Effector memory CD8-positive, alpha-beta T cell (primary cell): Measurements from ENCODE around the gene ARVCF.
A peak's percentile ranks its signal among the peaks of the same experiment; 100 is the strongest.

ENCODE experiments used
- ATAC-seq: fragments of 150-1000 bp; cut with Tn5 transposase; replicated peaks from 2 replicates; pipeline ENCODE4 v1.10.0; 2021; ENCODE audit warnings: mild to moderate bottlenecking, moderate library complexity
- DNase-seq, 3 experiments: peaks; one replicate each; pipeline ENCODE4 v3.0.0; 2021
- H3K27ac Mint-ChIP-seq, 2 donors: one replicate each; pipeline ENCODE4 v1.8.0; 2022; ENCODE audit warnings: mild to moderate bottlenecking in 2 of 2, mixed read lengths in 2 of 2, moderate library complexity in 2 of 2
- H3K27me3 Mint-ChIP-seq, 2 donors: one replicate each; pipeline ENCODE4 v1.8.0; 2022; ENCODE audit warnings: mixed read lengths in 2 of 2
- H3K36me3 Mint-ChIP-seq: one replicate; pipeline ENCODE4 v1.8.0; 2022; ENCODE audit warnings: mild to moderate bottlenecking, moderate library complexity, mixed read lengths; ENCODE audit not compliant: insufficient read depth
- H3K4me1 Mint-ChIP-seq, 2 donors: one replicate each; pipeline ENCODE4 v1.8.0; 2022; ENCODE audit warnings: low read depth in 2 of 2, mixed read lengths in 2 of 2
- H3K4me3 Mint-ChIP-seq, 2 donors: one replicate each; pipeline ENCODE4 v1.8.0; 2022; ENCODE audit warnings: mild to moderate bottlenecking in 2 of 2, mixed read lengths in 2 of 2, moderate library complexity in 2 of 2
- H3K9me3 Mint-ChIP-seq, 2 donors: one replicate each; pipeline ENCODE4 v1.8.0; 2022; ENCODE audit warnings: mixed read lengths in 2 of 2

Gene ARVCF

GRCh38 chr22:20031732-20032406, 15.2 kb upstream of the ARVCF start:
- ATAC-seq, result peak; percentile 98
- peaks cover 38 to 44% of the 10 kb centered on the region in 2 donors for H3K4me1 Mint-ChIP-seq
- H3K4me3 Mint-ChIP-seq, result peak overlapping the region; percentile 27 to 44
- peak overlapping the region; percentile 38 to 82 for H3K27ac Mint-ChIP-seq
- DNase-seq, result peak; percentile 33 to 42 (median 36)
- H3K9me3 Mint-ChIP-seq, result no peaks in the 10 kb centered on the region
- peaks cover 5% of the 10 kb centered on the region for H3K36me3 Mint-ChIP-seq
- H3K27me3 Mint-ChIP-seq, result no peaks in the 10 kb centered on the region

GRCh38 chr22:20029550-20030225, 13.1 kb upstream of the ARVCF start:
- no peak for ATAC-seq
- Mint-ChIP-seq H3K9me3 (no peaks in the 10 kb centered on the region), H3K27ac (no peak overlapping the region), H3K4me1 (peaks cover 39 to 43% of the 10 kb centered on the region in 2 donors), H3K27me3 (no peaks in the 10 kb centered on the region), H3K36me3 (peaks cover 5% of the 10 kb centered on the region), H3K4me3 (no peak overlapping the region)
- no peak for DNase-seq

GRCh38 chr22:20028855-20029549, 12.4 kb upstream of the ARVCF start:
- peaks cover 8% of the 10 kb centered on the region for H3K36me3 Mint-ChIP-seq
- no peak for DNase-seq
- ATAC-seq, result no peak
- peaks cover 37 to 41% of the 10 kb centered on the region in 2 donors for H3K4me1 Mint-ChIP-seq
- H3K27me3 Mint-ChIP-seq, result no peaks in the 10 kb centered on the region
- H3K4me3 Mint-ChIP-seq, result no peak overlapping the region
- H3K27ac Mint-ChIP-seq, result no peak overlapping the region
- H3K9me3 Mint-ChIP-seq, result no peaks in the 10 kb centered on the region

- Mint-ChIP-seq H3K9me3 (no peaks in the 10 kb centered on the region), H3K4me1 (peaks cover 37 to 41% of the 10 kb centered on the region in 2 donors), H3K36me3 (peaks cover 8% of the 10 kb centered on the region), H3K4me3 (no peak overlapping the region), H3K27ac (no peak overlapping the region), H3K27me3 (no peaks in the 10 kb centered on the region)
- DNase-seq (no peak), ATAC-seq (no peak)
Observed at GRCh38 chr22:20027966-20028854, 11.6 kb upstream of the ARVCF start.

GRCh38 chr22:20026996-20027601, 10.5 kb upstream of the ARVCF start:
- Mint-ChIP-seq H3K4me3 (no peak overlapping the region), H3K27me3 (no peaks in the 10 kb centered on the region), H3K36me3 (peaks cover 8% of the 10 kb centered on the region), H3K9me3 (no peaks in the 10 kb centered on the region), H3K27ac (no peak overlapping the region), H3K4me1 (peaks cover 39 to 43% of the 10 kb centered on the region in 2 donors)
- no peak for DNase-seq
- ATAC-seq, result no peak

- H3K36me3 Mint-ChIP-seq, result peaks cover 14% of the 10 kb centered on the region
- H3K27ac Mint-ChIP-seq, result no peak overlapping the region
- peaks cover 37 to 40% of the 10 kb centered on the region in 2 donors for H3K4me1 Mint-ChIP-seq
- ATAC-seq, result no peak
- DNase-seq, result no peak
- no peaks in the 10 kb centered on the region for H3K27me3 Mint-ChIP-seq
- H3K9me3 Mint-ChIP-seq, result no peaks in the 10 kb centered on the region
- H3K4me3 Mint-ChIP-seq, result no peak overlapping the region
Observed at GRCh38 chr22:20026204-20026908, 9.7 kb upstream of the ARVCF start.

- ATAC-seq (no peak), DNase-seq (no peak)
- Mint-ChIP-seq H3K36me3 (peaks cover 15% of the 10 kb centered on the region), H3K27ac (peak overlapping the region in 1 of 2 donors; percentile 17), H3K9me3 (no peaks in the 10 kb centered on the region), H3K4me1 (peaks cover 37 to 38% of the 10 kb centered on the region in 2 donors), H3K4me3 (no peak overlapping the region), H3K27me3 (no peaks in the 10 kb centered on the region)
Observed at GRCh38 chr22:20025401-20026203, 9.0 kb upstream of the ARVCF start.

GRCh38 chr22:20024650-20025397, 8.2 kb upstream of the ARVCF start:
- Mint-ChIP-seq H3K4me3 (no peak overlapping the region), H3K4me1 (peaks cover 40 to 44% of the 10 kb centered on the region in 2 donors)

GRCh38 chr22:20024225-20024624, 7.6 kb upstream of the ARVCF start:
- peaks cover 19% of the 10 kb centered on the region for H3K36me3 Mint-ChIP-seq
- no peak for ATAC-seq
- H3K9me3 Mint-ChIP-seq, result no peaks in the 10 kb centered on the region
- DNase-seq, result no peak
- H3K4me1 Mint-ChIP-seq, result peaks cover 38 to 44% of the 10 kb centered on the region in 2 donors
- no peak overlapping the region for H3K27ac Mint-ChIP-seq
- H3K27me3 Mint-ChIP-seq, result no peaks in the 10 kb centered on the region
- no peak overlapping the region for H3K4me3 Mint-ChIP-seq

More at GRCh38 chr22:20024650-20025397, 8.2 kb upstream of the ARVCF start:
- ATAC-seq (no peak), DNase-seq (no peak)
- H3K27ac Mint-ChIP-seq, result peak overlapping the region in 1 of 2 donors; percentile 17
- no peaks in the 10 kb centered on the region for H3K27me3 Mint-ChIP-seq
- H3K36me3 Mint-ChIP-seq, result peaks cover 19% of the 10 kb centered on the region
- no peaks in the 10 kb centered on the region for H3K9me3 Mint-ChIP-seq

- ATAC-seq (no peak), DNase-seq (no peak)
- Mint-ChIP-seq H3K27ac (peak overlapping the region; percentile 54 to 59), H3K4me3 (peak overlapping the region; percentile 80 to 89), H3K9me3 (no peaks in the 10 kb centered on the region), H3K36me3 (peaks cover 19% of the 10 kb centered on the region), H3K27me3 (no peaks in the 10 kb centered on the region), H3K4me1 (peaks cover 34 to 40% of the 10 kb centered on the region in 2 donors)
Observed at GRCh38 chr22:20022978-20023613, 6.5 kb upstream of the ARVCF start.
